HG02973 (cell line): ENCODE measurements around the gene ADAMTSL1.
A peak's percentile ranks its signal among the peaks of the same experiment; 100 is the strongest.

ENCODE experiments used
- ATAC-seq: cut with Tn5 transposase; IDR thresholded peaks from one replicate; pipeline ENCODE4 v1.9.1; 2021; ENCODE audit warnings: moderate library complexity; ENCODE audit not compliant: unreplicated experiment

ADAMTSL1 gene

DNA sequence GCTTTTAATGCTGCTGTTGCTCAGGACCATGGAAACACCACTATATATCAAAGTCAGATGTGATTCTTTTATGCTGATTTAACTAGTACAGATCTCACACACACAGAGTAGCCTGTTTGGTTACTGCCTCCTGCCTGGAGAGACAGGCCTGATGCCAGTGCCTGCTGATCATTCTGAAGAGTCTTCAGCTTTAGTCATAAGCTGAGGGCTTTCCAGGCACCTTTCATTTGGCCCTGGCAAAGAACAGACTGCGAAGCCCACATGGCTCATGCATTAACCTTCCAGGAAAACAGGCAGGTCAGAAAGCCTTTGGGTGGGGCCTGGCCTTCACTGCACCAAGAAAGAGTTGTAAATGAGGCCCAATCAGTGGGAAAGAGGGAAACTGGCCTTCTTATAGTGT, 414.3 kb downstream of the ADAMTSL1 start:
- no peak for ATAC-seq

DNA sequence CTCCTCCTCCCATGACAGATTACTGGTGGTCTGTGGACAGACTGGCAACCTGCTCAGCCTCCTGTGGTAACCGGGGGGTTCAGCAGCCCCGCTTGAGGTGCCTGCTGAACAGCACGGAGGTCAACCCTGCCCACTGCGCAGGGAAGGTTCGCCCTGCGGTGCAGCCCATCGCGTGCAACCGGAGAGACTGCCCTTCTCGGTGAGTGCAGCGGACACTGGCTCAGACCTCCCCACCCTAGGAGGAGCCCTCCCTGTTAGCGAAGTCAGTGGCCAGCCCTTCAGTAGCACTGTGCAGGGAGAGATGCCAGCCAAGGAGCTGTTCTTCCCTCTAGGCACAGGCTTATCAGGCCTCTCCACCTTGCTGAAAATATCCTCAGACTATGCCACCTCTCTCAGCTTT, 415.6 kb downstream of the ADAMTSL1 start:
- no peak for ATAC-seq

GRCh38 chr9:18890372-18890771, 416.4 kb downstream of the ADAMTSL1 start:
- ATAC-seq = peak; percentile 84

GRCh38 chr9:18891946-18892670, 418.2 kb downstream of the ADAMTSL1 start:
- ATAC-seq = no peak

GRCh38 chr9:18893046-18893445, 419.1 kb downstream of the ADAMTSL1 start:
- ATAC-seq = no peak

DNA sequence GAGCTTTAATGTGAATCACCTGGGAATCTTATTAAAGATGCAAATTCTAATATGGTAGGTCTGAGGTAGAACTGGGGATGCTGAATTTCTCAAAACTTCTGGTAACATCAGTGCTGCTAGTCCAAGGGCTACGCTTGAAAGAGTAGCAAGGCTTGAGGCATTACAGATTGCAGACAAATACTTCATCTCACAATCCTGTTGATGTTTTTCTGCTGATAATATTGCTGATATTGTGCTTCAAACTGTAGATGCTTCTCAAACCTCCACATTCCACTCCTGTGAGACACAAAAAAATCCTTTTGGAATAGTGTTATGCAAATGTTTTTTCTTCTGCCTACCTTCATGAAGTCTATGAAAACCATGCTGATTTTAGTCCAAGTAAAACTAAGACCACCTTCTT, 419.5 kb downstream of the ADAMTSL1 start:
- ATAC-seq = no peak

DNA sequence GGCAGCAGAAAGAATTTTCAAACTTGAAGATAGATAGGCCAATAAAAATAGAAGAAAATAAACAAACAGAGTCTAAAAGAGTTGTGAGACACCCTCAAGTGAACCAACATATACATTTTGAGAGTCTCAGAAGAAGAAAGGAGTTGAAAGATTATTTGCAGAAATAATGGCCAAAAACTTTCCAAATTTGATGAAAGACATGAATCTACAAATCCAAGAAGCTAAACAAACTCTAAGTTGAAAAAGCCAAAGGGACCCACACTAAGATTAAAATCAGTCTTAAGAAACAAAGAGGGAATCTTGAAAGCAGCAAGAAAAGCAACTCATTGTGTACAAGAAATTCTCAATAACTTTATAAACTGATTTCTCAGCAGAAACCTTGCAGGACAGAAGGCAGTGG, 422.1 kb downstream of the ADAMTSL1 start:
- ATAC-seq = no peak

DNA sequence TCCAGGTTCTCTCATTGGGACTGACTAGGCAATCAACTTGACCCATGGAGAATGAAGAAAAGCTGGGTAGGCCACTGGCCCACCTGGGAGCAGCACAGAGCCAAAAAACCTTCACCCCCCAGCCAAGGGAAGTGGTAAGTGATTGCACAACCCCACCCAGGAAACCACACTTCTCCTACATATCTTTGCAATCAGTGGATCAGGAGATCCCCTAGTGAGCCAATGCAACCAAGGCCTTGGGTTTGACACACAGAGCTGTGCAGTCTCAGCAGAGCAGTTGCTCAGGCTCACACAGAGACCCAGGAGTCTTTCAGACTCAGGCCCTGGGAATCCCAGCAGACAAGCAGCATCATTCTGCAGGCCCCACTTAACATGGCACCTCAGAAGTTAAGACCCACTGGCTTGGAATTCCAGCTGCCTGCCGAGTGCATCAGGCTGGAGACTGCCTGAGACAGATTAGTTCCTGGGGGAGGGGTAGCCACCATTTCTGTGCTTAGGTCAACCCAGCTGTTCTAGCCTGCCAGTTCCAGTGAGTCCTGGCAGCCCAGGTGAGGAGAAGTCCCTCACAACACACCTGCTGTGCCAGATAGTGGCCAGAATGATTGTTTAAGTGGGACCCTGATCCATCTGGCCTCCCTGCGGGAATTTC, 422.7 kb downstream of the ADAMTSL1 start:
- ATAC-seq = no peak

GRCh38 chr9:18903450-18903849, 429.5 kb downstream of the ADAMTSL1 start:
- no peak for ATAC-seq

DNA sequence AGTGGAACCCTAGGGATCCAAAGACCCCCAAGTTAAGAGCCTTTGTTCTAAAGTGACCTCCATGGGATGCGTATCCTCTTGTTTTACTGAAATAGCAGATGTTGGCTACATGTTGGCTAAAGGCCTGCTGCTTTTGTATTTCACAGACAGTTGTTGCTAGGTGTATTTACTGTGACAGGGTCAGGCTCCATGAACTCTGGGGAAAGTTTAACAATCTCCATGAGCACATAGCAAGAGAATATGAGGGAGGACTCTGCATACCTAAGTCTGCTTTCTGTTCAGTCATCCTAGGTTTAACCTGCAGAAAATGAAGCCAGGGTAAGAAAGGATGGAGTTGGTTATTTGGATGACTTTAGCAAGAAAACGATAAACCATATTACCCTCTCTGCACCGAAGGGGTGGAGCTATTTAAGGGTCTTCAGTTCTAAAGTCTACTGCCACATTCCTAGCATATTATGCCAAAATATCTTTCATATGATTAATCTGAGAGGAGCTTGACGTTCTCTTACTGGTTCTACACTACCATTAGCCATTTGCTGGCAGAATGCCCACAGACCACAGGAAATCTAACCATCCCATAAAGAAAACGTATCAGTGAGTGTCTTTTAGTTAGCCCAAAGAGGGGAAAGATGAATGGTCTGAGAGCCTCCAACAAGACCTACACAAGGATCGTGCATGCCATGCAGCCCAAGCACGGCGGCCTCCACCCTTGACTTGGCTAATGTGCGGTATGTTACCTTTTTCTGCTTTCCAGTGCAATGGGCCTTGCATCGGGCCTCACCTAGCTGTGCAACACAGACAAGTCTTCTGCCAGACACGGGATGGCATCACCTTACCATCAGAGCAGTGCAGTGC, 431.3 kb downstream of the ADAMTSL1 start:
- ATAC-seq = no peak

- peak; percentile 44 for ATAC-seq
Measured at GRCh38 chr9:18905883-18906629, 432.1 kb downstream of the ADAMTSL1 start.

GRCh38 chr9:18906656-18907395, 432.9 kb downstream of the ADAMTSL1 start:
- ATAC-seq = no peak

DNA sequence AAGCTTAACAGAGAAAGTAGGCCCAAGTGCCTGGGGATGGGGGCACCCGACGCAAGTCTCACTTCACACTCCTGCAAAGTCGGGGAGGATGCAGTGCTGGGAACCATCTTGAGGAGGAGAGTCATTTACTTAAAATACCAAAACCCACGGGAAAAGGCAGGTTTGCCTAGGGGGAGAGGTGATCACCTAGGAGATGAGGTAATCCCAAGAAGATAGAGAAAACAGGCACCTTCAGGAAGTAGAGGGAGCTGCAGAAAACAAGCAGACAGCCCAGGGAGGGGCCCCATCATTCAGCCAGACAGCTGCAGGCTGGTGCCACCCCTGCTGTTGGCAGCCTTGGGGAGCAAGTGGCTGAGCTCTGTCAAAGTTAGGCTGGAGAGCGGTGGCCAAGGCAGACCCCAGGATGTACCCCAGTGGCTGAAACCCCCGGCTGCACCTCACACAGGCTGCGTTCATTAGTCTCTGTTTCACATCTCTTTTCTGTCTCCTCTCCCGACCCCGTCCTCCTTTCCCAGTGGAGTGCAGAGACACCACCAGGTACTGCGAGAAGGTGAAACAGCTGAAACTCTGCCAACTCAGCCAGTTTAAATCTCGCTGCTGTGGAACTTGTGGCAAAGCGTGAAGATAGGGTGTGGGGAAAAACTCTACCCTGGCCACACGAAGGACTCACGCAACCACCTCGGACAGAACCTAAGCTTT, 434.1 kb downstream of the ADAMTSL1 start:
- ATAC-seq = no peak

DNA sequence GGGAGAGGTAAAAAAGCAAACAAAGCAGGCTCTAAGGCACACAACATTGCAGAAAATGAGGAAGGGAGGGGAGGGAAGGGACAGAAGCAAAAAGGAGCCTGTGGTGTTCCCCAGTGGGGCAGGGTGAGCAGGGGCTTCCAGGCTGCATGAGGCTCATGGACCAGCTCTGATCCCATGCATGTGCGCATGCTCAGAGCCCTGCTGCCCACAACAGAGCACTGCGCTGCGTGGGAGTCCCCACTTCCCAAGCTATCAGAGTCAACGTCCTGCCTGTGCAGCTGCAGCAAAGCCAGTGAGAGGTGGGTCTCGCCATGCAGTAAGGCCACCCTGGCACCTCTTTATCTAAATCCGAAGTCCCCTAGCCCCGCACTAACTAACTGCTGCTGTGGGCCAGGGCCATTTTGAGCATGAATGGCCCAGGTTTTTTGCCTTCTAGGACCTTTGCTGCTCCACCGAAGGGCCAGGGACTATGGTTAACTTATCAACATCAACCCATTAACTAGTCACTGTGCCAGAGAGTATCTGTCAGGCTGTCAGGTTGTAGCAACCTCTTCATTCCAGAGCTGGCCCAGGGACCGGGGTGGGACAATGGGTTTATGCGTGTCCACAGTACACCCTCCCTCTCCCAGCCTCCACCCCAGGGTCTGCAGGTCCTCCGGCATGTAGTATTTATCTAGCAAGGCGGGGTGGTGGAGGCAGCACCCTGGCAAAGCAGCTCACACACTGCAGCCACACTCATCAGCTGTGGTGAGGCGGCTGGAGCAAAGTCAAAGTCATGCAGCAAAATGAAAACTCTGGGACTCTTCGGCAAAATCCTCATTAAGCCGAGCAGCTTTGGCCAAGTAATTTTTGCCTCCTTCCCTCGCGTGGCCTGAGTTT, 435.4 kb downstream of the ADAMTSL1 start:
- ATAC-seq = no peak

GRCh38 chr9:18910435-18910834, 436.5 kb downstream of the ADAMTSL1 start:
- ATAC-seq = no peak

DNA sequence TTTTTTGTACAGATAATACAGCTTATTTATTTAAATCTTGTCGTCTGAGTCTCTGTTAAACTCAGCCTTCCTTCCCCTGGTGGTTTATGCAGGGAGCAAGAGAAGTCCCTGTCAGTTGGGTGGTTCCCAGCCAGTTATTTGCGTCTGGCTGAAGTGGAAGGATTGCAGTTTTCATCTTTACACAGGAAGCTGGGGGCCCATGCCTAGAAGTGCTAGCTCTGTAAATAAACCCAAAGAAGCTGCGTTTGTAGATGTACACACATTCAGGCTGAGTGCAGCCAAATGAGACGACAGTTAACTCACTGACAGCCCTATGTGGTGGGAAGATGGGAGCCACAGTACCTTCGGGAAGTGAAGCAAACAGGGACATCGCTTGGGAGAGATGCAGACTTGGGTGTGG, 437.0 kb downstream of the ADAMTSL1 start:
- no peak for ATAC-seq

DNA sequence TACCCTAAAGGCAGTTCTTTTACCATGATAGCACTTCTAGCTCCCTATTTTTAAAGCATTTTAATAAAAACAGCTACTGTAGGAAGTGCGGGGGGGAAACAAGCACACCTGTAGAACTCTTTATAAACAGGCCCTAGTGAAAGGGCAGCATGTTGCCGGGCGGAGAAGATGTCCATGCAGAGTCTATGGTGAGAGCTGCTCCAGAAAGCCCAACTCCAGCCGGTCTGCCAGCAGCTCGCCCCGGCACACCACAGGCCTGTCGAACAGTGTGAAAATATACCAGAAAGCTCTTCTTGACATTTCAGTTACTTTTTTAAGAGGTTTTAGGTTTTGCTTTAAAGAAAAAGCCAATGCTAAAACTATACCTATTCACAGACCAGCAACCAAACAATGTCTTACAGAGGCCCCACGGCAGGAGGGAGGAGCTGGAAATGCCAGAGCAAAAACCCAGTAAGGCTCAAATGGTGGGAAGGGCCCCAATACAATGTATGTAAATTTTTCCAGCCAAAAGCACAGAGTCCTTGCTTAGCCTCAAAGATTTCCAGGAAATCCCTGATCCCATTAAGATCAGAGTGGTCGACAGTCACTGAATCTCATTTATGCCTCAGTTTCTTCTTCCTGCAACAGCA, 437.9 kb downstream of the ADAMTSL1 start:
- no peak for ATAC-seq
